Sigmoid colon (tissue), 3 donors: ENCODE measurements around the gene FGFRL1.

ENCODE experiments used
- CTCF ChIP-seq, 4 experiments: fragments of 450-650 bp in 3 of 4; fragments of 200-600 bp in 1 of 4; IDR thresholded peaks; one replicate each; pipeline ENCODE4 v1.5.1; 2016 to 2019; ENCODE audit warnings: antibody characterized with exemption in 4 of 4, mild to moderate bottlenecking in 3 of 4, moderate library complexity in 2 of 4
- POLR2A ChIP-seq, 2 donors: fragments of 450-650 bp; IDR thresholded peaks; one replicate each; pipeline ENCODE4 v1.6.1; 2016; ENCODE audit warnings: antibody characterized with exemption in 2 of 2, mild to moderate bottlenecking in 2 of 2, moderate library complexity in 2 of 2

GRCh38 chr4:982291-982690 lies 29.1 kb upstream of the FGFRL1 start:
- TF ChIP-seq CTCF (IDR thresholded peaks at IDR 0.05) (no peak), POLR2A (IDR thresholded peaks at IDR 0.05) (no peak)
